LHCN-M2 (cell line): ENCODE measurements around the gene OR51V1. TPM values are rescaled to one million over a fixed set of nuclear protein-coding genes. Genes with fewer than 3 reads are reported as not detected.
"Not testable (repeated sequence)": the region's sequence is repeated elsewhere in the genome, so short reads cannot be mapped to it uniquely, and the experiment has no call there.

ENCODE experiments used
- DNase-seq: peaks from one replicate; pipeline ENCODE4 v3.0.0-alpha.2; 2012; ENCODE audit warnings: low read depth
- polyA plus RNA-seq: library from polyadenylated mRNA; unstranded; fragments of >200 nt; gene quantifications from one replicate; pipeline ENCODE4 v1.2.1, GENCODE V29; 2012; ENCODE audit warnings: missing spikeins
- total RNA-seq: library from RNA; depleted of rRNA; stranded (reverse); fragments of >200 nt; gene quantifications from 2 replicates; pipeline ENCODE4 v1.2.3, GENCODE V29; 2014; rRNA removed

The OR51V1 gene
- total RNA-seq: not detected in 2 replicates
- not detected for polyA plus RNA-seq

- DNase-seq: no peak
These were observed at the start of gene OR51V1 for GRCh38 chr11:5200582-5200981. TSS of gene OR51V1 (minus strand) at chr11:5200682. CDS start at chr11:5200682, 0 bp downstream.

GRCh38 chr11:5249807-5250396 lies 49.4 kb upstream of the OR51V1 start, which contains the start of gene HBG1:
TSS of gene HBG1 (minus strand) at chr11:5249857. CDS start at chr11:5249804, 53 bp downstream.
- DNase-seq: not testable (repeated sequence)

DNA sequence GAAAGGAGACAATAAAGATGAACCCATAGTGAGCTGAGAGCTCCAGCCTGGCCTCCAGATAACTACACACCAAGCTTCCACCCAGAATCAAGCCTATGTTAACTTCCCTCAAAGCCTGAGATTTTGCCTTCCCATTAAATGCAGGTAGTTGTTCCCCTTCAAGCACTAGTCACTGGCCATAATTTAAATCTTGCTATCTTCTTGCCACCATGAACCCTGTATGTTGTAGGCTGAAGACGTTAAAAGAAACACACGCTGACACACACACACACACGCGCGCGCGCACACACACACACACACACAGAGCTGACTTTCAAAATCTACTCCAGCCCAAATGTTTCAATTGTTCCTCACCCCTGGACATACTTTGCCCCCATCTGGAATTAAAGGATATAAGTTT lies 48.0 kb upstream of the OR51V1 start:
- DNase-seq: not testable (repeated sequence)

DNA sequence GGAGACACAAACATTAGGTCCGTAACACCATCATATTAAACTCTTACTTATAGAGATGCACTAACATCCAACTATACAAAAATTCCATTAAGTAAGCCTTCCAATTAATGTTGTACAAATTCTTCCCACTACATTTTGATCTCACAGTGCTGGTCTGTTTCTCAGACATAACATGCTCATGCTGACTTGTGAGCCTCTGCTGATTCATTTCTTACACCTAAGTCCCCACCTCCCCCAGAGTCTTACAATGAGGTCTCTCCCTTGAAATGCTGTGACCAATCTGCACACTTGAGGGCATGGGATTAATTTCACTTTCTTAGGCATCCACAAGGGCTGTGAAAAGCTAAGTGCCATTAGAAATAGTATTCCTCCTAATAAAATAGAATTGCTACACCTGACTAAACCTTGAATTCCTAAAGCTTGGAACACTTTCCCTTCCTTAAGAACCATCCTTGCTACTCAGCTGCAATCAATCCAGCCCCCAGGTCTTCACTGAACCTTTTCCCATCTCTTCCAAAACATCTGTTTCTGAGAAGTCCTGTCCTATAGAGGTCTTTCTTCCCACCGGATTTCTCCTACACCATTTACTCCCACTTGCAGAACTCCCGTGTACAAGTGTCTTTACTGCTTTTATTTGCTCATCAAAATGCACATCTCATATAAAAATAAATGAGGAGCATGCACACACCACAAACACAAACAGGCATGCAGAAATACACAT lies 47.1 kb upstream of the OR51V1 start:
- DNase-seq: no peak

- no peak for DNase-seq
These were observed 46.4 kb upstream of the OR51V1 start for GRCh38 chr11:5246772-5247471.

DNA sequence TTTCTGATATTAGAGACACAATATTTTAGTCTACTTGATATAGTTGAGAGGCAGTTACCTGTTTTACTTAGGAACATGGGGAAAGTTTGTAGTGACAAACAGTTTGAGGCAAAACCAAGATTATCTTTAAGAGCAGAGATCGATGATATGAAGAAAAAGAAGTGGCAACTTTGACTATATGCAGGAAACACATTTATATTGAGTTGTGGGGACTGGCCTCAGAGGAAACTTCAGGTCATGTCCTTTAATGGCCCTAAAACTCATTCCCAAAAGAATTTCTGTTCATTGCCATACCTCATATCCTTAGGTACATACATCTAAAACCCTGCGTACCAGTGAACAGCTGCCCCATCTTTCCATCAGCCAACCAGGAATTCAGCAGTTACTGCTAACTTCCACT lies 44.7 kb upstream of the OR51V1 start:
- no peak for DNase-seq

DNA sequence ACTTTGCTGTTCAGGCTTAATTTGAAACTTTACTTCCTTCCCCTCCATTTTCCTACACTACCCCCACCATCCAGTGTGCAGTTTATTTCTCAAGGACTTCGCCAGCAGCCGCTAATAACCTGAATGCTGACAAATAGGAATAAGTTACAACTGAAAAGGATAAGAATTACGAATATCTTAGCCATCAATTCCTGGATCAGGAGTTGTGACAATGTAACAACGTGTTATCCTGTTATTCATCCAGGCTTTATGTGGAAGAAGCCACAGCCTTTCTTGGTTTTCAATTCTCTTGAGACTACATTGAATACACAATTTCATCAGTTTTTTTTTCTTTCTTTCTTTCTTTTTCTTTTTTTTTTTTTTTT lies 43.3 kb upstream of the OR51V1 start:
- DNase-seq: no peak

- peak; percentile 3 for DNase-seq
These were observed 42.7 kb upstream of the OR51V1 start for GRCh38 chr11:5242933-5243815.

DNA sequence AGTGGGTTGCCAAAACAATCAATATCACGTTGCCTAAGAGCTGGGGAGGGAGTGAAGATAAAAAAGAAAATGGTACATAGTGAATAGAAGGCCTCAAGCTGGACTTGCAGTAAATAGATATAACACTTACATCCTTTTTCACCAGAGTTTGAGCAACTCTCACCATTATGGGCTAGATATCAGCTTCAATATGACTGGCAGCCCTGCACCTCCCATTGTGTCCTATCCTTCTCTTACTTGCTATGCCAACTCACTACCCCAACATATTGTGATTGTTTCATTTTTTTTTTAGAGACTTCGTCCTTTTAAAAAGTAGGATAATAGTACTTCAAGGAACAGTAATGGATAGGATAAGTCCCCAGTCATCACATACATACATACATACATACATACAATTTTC lies 41.7 kb upstream of the OR51V1 start:
- DNase-seq: no peak

GRCh38 chr11:5241458-5241857 lies 41.0 kb upstream of the OR51V1 start:
- no peak for DNase-seq

GRCh38 chr11:5240458-5240857 lies 40.0 kb upstream of the OR51V1 start:
- no peak for DNase-seq

DNA sequence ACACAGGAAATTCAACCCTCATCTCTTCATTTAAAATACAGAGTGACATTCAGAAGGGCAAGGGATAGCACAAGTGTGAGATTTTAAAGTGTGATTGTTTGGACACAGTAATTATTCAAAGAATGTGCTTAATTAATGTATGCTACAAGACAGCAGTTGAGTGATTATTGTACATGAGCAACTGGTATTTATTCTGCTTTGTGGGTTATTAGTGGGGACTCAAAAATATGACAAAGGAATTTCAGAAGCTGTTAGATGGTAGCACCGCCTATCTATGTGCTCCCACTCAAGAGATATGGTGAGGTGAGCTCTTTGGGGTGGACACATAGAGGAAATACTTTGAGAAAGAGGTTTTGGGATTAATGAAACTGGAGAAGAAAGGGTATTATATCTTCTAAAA lies 39.6 kb upstream of the OR51V1 start:
- no peak for DNase-seq

- no peak for DNase-seq
These were observed 38.6 kb upstream of the OR51V1 start for GRCh38 chr11:5239046-5239445.

- DNase-seq: no peak
These were observed 38.0 kb upstream of the OR51V1 start for GRCh38 chr11:5238486-5238885.

DNA sequence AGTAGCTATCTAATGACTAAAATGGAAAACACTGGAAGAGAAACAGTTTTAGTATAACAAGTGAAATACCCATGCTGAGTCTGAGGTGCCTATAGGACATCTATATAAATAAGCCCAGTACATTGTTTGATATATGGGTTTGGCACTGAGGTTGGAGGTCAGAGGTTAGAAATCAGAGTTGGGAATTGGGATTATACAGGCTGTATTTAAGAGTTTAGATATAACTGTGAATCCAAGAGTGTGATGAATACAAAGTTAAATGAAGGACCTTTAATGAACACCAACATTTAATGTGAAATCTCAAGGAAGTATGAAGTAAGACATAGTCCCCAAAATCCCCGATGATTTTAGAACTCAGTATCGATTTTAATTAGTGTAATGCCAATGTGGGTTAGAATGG lies 36.9 kb upstream of the OR51V1 start:
- DNase-seq: no peak

DNA sequence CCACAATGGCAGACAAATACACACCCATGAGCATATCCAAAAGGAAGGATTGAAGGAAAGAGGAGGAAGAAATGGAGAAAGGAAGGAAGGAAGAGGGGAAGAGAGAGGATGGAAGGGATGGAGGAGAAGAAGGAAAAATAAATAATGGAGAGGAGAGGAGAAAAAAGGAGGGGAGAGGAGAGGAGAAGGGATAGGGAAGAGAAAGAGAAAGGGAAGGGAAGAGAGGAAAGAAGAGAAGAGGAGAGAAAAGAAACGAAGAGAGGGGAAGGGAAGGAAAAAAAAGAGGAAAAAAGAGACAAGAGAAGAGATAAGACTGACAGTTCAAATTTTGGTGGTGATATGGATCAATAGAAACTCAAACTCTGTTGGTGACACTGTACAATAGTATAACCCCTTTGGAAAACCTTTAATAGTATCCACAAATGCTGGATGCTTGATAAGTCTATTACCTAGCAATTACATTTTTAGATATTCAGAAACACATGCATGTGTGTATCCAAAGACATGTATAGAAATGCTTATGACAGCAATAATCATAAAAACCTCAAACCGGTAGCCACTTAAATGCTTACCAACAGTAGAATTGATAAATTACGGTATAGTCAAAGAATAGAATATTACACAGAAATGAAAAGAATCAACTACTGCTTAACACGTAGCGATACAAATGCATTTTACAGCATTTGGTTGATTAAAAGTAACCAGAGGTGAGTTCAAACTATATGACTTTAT lies 35.0 kb upstream of the OR51V1 start:
- no peak for DNase-seq

GRCh38 chr11:5234381-5234834 lies 33.9 kb upstream of the OR51V1 start, which contains the start of gene HBD:
TSS of gene HBD (minus strand) at chr11:5234483. CDS start at chr11:5234433, 50 bp downstream.
- DNase-seq: peak; percentile 11

DNA sequence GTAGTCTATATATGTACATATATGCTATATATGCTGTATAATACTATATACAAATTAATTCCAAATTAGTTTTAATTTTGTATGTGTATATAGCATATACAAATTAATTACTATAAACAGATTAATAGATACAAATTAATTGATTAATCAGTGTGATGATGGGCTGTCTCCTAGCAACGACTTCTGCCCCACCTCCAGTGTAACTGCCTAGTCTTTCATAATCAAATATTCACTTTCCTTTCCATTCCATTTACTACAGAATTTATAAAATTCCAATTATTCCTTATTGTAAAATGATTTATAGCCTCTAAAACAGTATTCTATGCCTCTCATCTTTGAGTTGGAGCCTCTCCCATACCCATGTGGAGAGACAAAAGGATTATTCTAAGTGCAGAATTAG lies 32.8 kb upstream of the OR51V1 start:
- no peak for DNase-seq

DNA sequence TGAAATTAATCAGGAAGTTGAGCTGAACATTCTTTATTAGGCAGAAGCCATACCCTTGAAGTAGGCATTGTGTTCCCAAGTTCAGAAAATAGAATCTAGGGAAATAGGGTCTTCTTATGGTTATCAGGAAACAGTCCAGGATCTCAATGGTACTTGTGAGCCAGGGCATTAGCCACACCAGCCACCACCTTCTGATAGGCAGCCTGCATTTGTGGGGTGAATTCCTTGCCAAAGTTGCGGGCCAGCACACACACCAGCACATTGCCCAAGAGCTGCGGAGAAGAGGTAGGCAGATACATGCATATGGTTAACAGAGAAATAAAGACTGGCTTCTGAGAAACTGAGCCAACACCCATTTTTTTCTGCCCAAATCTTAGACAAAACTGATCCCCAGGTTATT lies 32.3 kb upstream of the OR51V1 start:
- no peak for DNase-seq

DNA sequence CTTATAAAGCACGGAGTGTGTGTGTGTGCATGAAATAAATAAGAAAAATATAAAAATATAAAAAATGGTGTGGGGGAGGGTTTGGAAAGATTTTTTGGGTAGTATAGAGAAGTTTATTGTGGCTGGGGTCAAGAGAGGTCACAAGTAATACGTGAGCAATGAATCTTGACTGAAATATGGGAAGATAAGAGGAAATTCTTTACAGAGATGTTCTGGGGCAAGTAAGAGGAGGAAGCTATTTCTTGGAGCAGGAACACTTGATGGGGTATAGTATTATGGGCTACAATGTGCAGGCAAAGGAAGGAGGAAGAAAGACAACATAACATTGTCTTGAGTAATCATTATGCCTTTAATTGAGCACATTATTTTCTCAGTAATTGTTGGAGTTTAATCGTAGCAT lies 31.7 kb upstream of the OR51V1 start:
- no peak for DNase-seq

- DNase-seq: no peak
These were observed 30.6 kb upstream of the OR51V1 start for GRCh38 chr11:5231111-5231510.
